GM18499 (cell line): ENCODE measurements around the gene SLC25A20.
"Not testable (repeated sequence)": the region's sequence is repeated elsewhere in the genome, so short reads cannot be mapped to it uniquely, and the experiment has no call there.

ENCODE experiments used
- ATAC-seq: cut with Tn5 transposase; IDR thresholded peaks from one replicate; pipeline ENCODE4 v1.9.1; 2021; ENCODE audit warnings: moderate number of reproducible peaks; ENCODE audit not compliant: insufficient read depth, unreplicated experiment

The SLC25A20 gene

GRCh38 chr3:48907026-48907425 is 8.3 kb upstream of the SLC25A20 start:
- not testable (repeated sequence) for ATAC-seq

- no peak for ATAC-seq
Measured at GRCh38 chr3:48899273-48899672, 591 bp upstream of the SLC25A20 start.

DNA sequence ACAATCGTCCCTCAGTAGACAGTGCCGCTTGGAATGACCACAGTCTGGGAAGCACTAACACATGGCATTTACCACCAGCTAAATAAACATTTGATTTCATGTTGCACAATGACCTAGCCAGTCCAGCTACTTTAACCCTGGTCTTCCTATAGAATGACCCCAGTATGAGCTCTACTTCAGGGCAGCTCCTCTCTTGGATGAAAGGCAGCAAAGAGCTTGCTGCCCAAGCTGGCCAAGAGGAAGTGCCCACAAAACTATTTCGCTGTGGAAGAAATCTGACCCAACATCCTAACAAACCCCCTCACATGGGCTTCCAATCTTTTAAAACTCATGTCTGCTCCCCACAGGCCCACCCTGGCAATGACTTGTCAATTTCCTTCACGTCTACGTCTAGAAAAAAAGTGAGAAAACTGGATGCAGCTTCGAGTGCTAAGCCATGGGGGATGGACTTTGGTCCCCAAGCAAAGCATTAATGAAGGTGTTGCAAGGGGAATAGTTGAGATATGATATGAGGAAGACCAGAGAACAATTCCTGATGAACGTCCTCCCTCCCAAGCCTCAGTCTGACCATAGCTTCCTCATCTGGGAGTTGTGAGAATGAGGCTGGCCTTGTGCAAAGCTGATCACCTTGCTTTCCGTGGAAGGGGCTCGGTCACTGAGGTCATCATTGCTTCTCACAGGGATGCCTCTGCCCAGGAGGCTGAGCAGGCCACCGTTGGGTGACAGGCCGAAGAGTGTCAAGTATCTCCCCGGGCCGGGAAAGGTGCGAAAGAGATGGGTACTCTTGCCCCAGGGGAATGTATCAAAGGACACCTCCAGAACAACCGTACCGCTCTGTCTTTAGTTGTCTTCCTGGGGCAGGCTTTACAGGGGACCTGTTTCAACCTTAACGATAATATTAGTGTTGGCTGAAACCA is 964 bp downstream of the SLC25A20 start:
- no peak for ATAC-seq

DNA sequence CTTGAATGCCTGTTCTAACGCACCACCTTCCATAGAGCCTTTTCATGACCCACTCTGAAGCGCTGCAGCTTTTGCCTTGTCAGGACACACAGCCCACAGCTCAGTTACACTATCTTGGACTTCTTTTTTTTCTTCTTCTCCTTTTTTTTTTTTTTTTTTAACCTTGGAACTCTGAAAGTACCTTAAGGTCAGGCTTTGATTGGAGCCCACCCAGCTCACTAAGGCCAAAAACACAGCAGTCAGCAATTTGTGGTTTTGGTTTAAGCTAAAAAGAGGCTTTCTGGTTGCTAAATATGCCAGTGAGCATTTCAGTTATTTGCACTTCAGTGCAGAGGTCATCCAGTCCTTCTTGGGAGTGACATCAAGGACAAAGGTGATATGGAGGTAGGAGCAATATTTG is 1.7 kb downstream of the SLC25A20 start:
- ATAC-seq, result no peak

DNA sequence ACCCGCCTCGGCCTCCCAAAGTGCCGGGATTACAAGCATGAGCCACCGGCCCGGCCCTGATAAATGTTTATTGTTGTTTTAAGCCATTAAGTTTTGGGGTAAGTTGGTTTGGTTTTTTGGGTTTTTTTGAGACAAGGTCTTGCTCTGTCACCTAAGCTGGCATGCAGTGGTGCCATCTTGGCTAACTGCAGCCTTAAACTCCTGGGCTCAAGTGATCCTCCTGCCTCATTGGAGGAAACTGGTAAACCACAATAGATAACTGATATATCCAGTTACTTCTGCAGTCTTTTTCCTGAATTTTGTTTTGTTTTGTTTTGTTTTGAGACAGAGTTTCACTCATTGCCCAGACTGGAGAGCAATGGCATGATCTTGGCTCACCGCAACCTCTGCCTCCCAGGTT is 4.2 kb downstream of the SLC25A20 start:
- ATAC-seq, result no peak

DNA sequence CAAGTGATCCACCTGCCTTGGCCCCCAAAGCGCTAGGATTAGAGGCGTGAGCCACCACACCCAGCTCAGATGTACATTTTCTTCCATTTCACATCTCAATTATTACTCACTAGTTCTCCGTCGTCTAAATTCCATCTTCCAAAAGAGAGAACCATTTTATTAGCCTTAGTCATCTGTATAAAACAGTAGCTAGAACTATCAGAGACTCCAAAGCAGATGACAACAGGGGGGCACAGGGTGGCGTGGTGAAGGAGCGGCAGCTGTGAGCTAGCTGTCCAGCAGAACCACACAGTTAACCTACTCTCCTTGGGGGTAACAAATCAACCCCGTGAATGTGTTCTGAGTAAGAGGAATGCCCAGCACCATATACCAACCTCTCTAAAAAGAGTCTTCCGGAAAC is 7.1 kb downstream of the SLC25A20 start:
- no peak for ATAC-seq

- no peak for ATAC-seq
Measured at GRCh38 chr3:48885753-48886152, 12.9 kb downstream of the SLC25A20 start.

DNA sequence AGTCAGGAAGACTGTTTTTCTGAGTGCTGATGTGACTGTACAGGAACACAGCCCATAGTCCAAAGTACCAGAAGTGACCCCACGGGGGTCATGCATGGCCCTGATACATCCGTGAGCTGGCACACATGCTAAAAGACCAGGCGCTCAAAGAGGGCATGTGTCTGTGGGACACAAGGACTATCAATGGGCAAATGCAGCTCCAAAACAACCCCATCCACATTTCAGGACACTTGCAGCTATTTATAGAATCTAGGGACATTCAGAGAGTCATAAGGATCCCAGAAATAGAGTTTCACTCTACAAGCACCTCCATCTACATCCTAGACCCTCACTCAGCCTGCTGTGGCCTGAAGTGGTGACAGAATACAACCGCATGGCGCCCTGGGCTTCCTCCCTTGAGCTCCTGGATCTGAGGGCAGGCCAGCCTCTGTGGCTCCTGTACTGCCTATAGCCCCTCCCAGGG is 17.0 kb downstream of the SLC25A20 start:
- no peak for ATAC-seq

- no peak for ATAC-seq
Measured at GRCh38 chr3:48881006-48881405, 17.7 kb downstream of the SLC25A20 start.

DNA sequence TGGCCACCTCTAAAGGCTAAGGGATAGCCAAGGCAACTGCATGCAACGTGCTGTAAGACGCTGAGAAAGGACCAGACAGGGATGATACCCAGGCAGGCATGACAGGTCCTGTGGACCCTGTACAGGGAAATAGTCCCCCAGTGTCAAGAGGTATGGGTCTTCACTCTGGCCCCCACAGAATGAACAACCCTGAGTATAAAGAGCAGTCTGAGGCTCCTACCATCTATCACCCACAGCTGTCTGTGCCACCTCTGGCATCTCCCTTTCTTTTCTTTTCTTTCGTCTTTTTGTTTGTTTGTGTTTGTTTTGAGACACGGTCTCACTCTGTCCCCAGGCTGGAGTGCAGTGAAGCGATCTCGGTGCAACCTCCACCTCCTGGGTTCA is 18.7 kb downstream of the SLC25A20 start:
- no peak for ATAC-seq

GRCh38 chr3:48879307-48879993 is 19.2 kb downstream of the SLC25A20 start:
- ATAC-seq, result no peak

- ATAC-seq, result no peak
Measured at GRCh38 chr3:48877671-48878070, 21.0 kb downstream of the SLC25A20 start.

DNA sequence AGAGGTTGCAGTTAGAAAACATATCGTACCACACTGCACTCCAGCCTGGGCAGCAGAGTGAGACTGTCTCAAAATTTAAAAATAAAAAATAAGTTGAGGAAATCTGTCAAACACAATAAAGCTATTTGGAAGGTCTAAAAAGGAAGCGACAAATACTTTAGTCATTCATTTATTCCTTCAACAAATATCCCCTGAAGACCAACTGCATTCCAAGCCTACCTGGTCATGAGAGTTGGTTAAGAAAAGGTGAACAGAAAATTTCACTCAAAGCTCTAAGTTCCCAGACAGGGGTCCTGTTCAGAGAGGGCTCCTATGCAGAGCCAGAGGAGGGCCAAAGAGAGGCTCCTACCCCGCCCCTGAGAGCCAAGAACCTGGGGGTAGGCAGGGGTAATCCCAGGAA is 35.6 kb downstream of the SLC25A20 start:
- ATAC-seq, result no peak

DNA sequence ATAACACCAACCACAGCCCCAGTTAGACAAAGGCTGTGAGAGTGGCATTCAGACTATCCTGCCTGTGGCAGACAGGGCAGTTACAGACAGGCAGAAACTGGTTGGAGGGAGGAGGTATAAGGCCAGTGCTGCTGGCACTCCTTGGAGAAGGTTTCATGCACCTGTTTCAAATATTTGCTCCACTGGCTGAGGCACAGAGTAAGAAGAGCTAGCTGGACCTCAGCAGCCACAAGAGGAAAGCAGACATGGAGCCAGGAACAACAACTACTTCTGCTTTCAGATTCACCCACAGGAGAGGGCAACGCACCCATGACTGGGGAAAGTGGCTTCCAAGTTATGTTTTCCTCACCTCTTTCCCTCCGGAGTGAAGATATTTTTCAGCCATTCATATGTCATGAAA is 39.5 kb downstream of the SLC25A20 start:
- ATAC-seq, result no peak

- ATAC-seq, result no peak
Measured at GRCh38 chr3:48858709-48859108, 40.0 kb downstream of the SLC25A20 start.

- ATAC-seq, result no peak
Measured at GRCh38 chr3:48857641-48858040, 41.0 kb downstream of the SLC25A20 start.

GRCh38 chr3:48856469-48856868 is 42.2 kb downstream of the SLC25A20 start:
- no peak for ATAC-seq

- ATAC-seq, result no peak
Measured at GRCh38 chr3:48855681-48856447, 42.8 kb downstream of the SLC25A20 start.

- no peak for ATAC-seq
Measured at GRCh38 chr3:48852151-48852550, 46.5 kb downstream of the SLC25A20 start.

DNA sequence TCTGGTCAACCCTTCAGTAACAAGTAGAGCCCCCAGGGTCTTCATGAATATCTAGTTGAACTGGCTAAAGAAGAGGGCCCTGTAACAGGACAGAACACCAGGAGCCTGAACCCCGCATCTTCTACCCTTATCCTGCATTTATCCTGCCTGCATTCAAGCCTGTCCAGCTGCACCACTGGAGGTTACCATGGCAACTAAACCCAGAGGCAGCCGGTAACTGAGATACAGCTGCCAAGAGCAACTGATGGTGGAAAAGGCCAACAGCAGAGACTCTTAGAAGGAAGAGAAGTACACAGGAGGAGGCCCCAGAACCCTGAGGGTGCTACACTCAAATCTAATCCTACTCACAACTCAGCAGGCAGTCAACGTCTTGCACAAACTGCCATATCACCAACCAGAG is 47.3 kb downstream of the SLC25A20 start:
- ATAC-seq, result no peak
